ENCODE results near the gene MARVELD3. TPM values are rescaled to one million over a fixed set of nuclear protein-coding genes. Genes with fewer than 3 reads are reported as not detected.
"Not testable (repeated sequence)": the region's sequence is repeated elsewhere in the genome, so short reads cannot be mapped to it uniquely, and the experiment has no call there.

The MARVELD3 gene
- total and polyA plus RNA-seq, 9 donors: 0.10 to 9.2 (median 0.68) TPM; not detected in 1

- DNase-seq: no peak
- Histone ChIP-seq H3K27me3 (no peaks in the 10 kb centered on the region), H3K9me3 (no peaks in the 10 kb centered on the region), H3K4me1 (ENCODE audit: insufficient read depth) (no peaks in the 10 kb centered on the region), H3K4me3 (no peak overlapping the region), H3K36me3 (no peaks in the 10 kb centered on the region), H3K27ac (no peak overlapping the region)
- intact Hi-C loops (cut with DNase I): no loop called here
- TF ChIP-seq POLR2A (IDR thresholded peaks at IDR 0.05) (no peak), EP300 (IDR thresholded peaks at IDR 0.05) (no peak), CTCF (IDR thresholded peaks at IDR 0.05) (no peak)
- 73 to 81% (median 73%) methylated on average over 3 of the region's 3 CpGs for WGBS, 3 donors
These were observed 32.7 kb upstream of the MARVELD3 start for GRCh38 chr16:71593048-71593999.

- WGBS, 3 donors: 81 to 87% (median 81%) methylated on average over 5 of the region's 5 CpGs
- no peak for DNase-seq
- H3K36me3 ChIP-seq: no peaks in the 10 kb centered on the region
- no peak for TF ChIP-seq EP300 (IDR thresholded peaks at IDR 0.05)
- no peak for TF ChIP-seq CTCF (IDR thresholded peaks at IDR 0.05)
- no peak for TF ChIP-seq POLR2A (IDR thresholded peaks at IDR 0.05)
- intact Hi-C loops (cut with DNase I): no loop called here
- no peaks in the 10 kb centered on the region for H3K4me1 ChIP-seq (ENCODE audit: insufficient read depth)
- no peak overlapping the region for H3K27ac ChIP-seq
- no peaks in the 10 kb centered on the region for H3K9me3 ChIP-seq
- H3K4me3 ChIP-seq: no peak overlapping the region
- H3K27me3 ChIP-seq: no peaks in the 10 kb centered on the region
These were observed 31.9 kb upstream of the MARVELD3 start for GRCh38 chr16:71594000-71594646.

GRCh38 chr16:71595340-71595826, 30.6 kb upstream of the MARVELD3 start:
- intact Hi-C loops (cut with DNase I); H3K36me3 ChIP-seq; H3K27me3 ChIP-seq; H3K4me3 ChIP-seq; H3K27ac ChIP-seq; DNase-seq; H3K4me1 ChIP-seq (ENCODE audit: insufficient read depth); H3K9me3 ChIP-seq: not testable (repeated sequence)
- WGBS, 3 donors: 85 to 90% (median 89%) methylated on average over 6 to 7 of the region's 7 CpGs

- H3K4me1 ChIP-seq (ENCODE audit: insufficient read depth); H3K9me3 ChIP-seq; H3K36me3 ChIP-seq; H3K4me3 ChIP-seq; intact Hi-C loops (cut with DNase I); H3K27me3 ChIP-seq; H3K27ac ChIP-seq; DNase-seq: not testable (repeated sequence)
- 56 to 62% (median 58%) methylated on average over 2 of the region's 2 CpGs for WGBS, 3 donors
These were observed 27.6 kb upstream of the MARVELD3 start for GRCh38 chr16:71598426-71598825.

- Histone ChIP-seq H3K36me3 (no peaks in the 10 kb centered on the region), H3K27ac (no peak overlapping the region), H3K9me3 (no peaks in the 10 kb centered on the region), H3K4me1 (ENCODE audit: insufficient read depth) (no peaks in the 10 kb centered on the region), H3K27me3 (no peaks in the 10 kb centered on the region), H3K4me3 (no peak overlapping the region)
- DNase-seq: no peak
- intact Hi-C loops (cut with DNase I): no loop called here
- TF ChIP-seq EP300 (IDR thresholded peaks at IDR 0.05) (no peak), CTCF (IDR thresholded peaks at IDR 0.05) (no peak), POLR2A (IDR thresholded peaks at IDR 0.05) (no peak)
- 63 to 79% (median 70%) methylated on average over 8 of the region's 8 CpGs for WGBS, 3 donors
These were observed 25.2 kb upstream of the MARVELD3 start for GRCh38 chr16:71600822-71601221.

All from ovary (tissue), 9 donors.